ENCODE results near the gene ABO.
A peak's percentile ranks its signal among the peaks of the same experiment; 100 is the strongest.
"Not testable (repeated sequence)": the region's sequence is repeated elsewhere in the genome, so short reads cannot be mapped to it uniquely, and the experiment has no call there.

The ABO gene

DNA sequence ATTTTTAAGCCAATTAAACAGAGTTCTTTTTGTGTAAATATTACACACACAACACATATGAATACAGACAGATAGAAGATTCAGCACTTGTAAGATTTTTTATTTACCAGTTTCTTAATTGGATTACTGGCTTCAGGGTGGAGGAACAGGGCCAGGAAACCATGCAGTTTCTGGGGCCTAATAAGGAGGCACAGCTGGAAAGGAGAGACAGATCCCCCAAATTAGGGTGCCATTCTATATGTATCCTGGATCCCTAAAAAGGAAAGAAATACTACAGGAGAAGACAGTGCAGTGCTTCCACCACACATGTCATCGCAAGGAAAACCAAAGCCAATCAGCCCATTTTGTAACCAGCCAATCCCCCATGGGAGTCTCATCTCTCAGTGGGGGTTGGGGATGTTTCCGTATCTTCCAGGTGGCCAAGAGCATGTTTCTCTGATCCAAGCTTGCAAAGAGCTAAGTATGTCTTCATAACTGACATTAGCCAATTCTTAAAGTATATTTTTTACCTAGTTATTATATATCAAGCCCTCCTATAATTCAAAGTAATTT, 15.8 kb upstream of the ABO start:
- peak; percentile 6 for DNase-seq (ENCODE audit: low read depth)

DNA sequence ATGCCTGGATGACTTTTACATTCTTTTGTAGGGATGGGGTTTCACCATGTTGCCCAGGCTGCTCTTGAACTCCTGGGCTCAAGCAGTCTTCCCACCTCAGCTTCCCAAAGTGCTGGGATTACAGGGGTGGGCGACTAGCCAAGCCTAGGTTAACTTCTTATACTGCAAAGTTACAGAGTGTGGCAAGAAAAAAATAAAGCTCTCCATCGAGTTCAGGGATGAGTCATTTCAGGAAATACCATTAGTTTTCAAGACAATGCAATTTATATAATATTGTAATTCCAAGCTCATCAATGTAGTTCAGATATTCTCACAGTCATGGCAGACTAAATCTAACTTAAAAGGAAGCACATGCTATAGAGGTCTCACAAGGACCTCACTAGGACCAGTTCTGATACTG, 11.5 kb upstream of the ABO start:
- DNase-seq (ENCODE audit: low read depth): peak; percentile 5

DNA sequence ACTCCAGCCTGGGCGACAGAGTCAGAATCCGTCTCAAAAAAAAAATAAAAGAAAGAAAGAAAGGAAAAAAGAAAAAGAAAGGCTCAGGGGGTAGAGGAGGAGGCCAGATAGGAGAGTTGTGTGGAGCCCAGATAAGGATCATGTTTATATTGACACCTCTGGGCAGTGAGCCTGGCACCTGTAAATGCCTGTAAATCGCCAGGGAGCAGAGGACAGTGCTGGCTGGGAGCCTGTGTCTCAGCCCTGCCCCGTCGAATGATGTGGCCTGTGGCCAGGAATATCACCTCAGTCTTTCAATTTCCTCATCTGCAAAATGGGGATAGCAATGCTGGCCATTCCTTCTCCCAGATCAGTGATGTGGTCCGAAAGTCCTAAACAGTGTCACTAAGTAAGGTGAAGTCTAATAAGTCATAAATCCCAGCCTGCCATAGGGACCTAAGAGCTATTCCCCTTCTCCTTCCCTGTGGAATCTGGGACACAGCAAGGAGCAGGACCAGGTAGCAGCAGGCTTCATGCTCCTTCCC, 10.3 kb upstream of the ABO start:
- no peak for DNase-seq (ENCODE audit: low read depth)

DNA sequence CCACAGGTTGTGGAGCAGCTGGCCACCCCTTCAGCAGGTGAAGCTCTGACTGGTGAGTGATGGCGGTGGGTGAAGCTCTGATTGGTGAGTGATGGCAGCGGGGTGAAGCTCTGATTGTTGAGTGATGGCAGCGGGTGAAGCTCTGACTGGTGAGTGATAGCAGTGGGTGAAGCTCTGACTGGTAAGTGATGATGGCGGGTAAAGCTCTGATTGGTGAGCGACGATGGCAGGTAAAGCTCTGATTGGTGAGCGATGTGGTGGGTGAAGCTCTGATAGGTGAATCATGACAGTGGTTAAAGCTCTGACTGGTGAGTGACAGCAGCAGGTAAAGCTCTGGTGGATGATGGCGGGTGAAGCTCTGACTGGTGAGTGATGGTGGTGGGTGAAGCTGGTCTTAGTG, 9.4 kb upstream of the ABO start:
- DNase-seq (ENCODE audit: low read depth): no peak

DNA sequence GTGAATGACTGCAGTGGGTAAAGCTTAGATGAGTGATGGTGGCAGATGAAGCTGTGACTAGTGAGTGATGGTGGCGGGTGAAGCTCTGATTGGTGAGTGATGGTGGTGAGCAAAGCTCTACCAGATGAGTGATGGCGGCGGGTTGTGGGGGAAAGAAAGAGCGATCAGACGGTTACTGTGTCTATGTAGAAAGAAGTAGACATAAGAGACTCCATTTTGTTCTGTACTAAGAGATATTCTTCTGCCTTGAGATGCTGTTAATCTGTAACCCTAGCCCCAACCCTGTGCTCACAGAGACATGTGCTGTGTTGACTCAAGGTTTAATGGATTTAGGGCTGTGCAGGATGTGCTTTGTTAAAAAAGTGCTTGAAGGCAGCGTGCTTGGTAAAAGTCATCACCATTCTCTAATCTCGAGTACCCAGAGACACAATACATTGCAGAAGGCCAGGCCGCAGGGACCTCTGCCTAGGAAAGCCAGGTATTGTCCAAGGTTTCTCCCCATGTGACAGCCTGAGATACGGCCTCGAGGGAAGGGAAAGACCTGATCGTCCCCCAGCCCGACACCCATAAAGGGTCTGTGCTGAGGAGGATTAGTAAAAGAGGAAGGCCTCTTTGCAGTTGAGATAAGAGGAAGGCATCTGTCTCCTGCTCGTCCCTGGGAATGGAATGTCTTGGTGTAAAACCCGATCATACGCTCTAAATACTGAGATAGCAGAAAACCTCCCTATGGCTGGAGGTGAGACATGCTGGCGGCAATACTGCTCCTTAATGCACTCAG, 8.4 kb upstream of the ABO start:
- not testable (repeated sequence) for DNase-seq (ENCODE audit: low read depth)

DNA sequence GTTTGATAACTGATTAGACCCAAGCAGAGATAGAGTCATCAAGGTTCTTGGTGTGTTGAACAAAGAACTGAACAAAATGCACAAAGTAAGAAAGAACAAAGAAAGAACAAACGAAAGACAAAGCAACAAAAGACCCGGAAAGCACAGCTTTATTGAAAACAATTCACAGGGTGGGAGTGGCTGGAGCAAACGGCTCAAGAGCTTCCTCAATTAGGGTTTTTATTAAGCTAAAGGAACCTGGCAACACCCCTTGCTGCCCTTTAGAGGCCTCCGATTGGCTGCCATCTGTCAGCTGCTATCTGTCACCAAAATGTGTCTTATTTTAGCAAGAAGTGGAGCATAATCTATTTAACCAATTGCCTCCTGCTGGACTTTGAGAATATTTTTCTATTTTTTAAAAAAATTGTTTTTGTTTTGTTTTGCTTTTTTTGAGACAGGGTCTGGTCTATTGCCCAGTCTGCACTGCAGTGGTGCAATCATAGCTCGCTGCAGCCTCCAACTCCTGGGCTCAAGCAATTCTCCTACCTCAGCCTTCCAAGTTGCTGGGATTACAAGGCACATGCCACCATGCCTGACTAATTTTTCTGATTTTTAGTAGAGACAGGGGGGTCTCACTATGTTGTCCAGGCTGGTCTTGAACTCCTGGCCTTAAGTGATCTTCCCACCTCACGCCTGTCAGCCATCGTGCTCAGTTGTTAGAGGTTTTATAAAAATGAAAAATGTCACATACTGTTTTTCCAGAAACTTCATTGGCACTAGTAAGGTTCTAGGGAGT, 7.7 kb upstream of the ABO start:
- DNase-seq (ENCODE audit: low read depth): no peak

DNA sequence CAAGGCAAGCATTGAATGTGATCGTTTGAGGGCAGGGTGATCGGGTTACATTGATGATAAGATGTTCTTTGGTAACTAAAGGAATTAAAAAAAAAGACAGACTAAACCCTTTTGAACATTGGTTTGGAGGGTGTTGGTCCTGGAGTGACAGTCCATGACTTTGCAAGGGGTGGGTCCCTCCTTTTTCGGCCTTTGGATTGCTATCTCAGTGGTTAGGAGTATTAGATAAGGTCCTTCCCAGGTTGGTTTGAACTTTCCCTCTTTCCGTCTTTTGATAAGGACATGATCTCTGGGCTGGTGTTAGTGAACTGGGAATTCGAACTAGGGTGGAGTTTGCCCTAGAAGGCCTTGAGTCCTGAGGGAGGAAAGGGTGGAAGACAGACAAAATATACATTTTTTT, 5.4 kb upstream of the ABO start:
- no peak for DNase-seq (ENCODE audit: low read depth)

DNA sequence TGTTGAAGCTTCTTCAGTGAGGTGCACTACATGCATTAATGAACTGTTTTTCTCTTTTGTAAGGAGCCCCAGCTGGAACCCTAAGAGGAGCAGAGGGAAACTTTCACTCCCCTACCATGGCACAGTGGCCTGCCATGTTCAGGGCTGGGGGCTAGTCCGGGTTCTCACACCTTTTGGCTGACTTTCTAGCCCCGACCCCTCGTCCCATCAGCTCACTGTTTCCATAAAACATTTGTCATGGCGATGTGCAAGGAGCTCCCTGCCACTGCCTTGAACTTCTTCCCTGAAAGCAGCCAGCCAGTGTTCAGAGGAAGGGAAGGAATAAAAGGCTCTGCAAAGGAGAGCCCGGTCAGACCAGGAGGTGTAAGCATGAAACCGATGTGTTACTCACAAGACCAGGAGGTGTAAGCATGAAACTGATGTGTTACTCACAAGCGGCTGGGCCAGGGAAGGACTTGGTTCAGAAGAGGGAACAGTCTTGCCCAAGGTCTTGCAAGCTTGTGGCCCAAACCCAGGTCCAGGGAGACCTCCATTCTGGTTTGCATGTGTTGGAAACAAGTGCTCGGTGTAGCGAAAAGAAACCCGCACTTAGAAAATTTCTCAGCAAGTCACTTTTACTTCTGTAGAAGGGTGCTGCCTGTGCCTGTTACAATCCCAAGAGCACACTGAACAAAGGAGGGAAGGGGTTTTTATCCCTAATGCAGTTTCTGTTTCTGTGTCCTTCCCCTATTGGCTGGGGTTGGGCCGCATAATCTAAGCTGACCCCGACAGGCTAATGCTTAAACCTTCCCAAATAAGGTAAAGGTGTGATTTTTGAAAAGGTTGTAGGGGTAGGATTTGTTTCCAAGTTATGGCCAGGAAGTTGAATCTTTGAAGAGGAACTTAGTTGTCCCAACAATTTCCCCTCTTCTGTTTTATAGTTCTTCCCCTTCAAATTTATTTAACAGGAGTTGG, 3.4 kb upstream of the ABO start:
- DNase-seq (ENCODE audit: low read depth): no peak

DNA sequence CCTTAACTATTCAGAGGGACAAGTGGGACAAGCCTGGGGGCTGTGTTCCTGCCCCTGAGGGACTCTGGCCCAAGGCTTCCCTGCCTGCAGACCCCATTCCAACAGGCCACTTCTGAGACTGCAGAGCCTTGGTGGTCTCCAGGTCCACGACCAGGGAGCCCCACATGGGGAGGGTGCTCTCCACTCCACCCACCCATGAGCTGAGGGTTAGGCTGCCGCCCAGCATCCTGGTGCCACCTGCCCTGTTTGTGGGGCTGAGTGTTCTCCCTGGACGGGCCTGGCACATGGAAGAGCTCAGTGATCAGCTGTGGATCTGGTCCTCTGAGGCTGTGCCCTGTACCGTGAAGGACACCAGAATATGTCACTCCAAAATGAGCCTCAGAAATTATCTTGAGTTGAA, 2.5 kb upstream of the ABO start:
- DNase-seq (ENCODE audit: low read depth): no peak

DNA sequence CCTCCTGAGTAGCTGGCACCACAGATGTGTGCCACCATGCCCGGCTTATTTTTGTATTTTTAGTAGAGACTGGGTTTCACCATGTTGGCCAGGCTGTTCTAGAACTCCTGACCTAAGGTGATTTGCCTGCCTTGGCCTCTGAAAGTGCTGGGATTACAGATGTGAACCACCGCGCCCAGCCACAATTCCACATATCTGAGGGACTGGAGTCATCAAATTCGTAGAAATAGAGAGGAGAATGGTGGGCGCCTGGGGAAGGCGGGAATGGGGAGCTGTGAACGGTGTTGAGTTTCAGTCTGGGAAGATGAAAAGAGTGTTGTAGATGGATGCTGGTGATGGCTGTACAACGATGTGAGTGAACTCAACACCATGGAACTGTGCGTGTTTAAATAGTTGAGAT, 1.9 kb upstream of the ABO start:
- DNase-seq (ENCODE audit: low read depth): no peak

DNA sequence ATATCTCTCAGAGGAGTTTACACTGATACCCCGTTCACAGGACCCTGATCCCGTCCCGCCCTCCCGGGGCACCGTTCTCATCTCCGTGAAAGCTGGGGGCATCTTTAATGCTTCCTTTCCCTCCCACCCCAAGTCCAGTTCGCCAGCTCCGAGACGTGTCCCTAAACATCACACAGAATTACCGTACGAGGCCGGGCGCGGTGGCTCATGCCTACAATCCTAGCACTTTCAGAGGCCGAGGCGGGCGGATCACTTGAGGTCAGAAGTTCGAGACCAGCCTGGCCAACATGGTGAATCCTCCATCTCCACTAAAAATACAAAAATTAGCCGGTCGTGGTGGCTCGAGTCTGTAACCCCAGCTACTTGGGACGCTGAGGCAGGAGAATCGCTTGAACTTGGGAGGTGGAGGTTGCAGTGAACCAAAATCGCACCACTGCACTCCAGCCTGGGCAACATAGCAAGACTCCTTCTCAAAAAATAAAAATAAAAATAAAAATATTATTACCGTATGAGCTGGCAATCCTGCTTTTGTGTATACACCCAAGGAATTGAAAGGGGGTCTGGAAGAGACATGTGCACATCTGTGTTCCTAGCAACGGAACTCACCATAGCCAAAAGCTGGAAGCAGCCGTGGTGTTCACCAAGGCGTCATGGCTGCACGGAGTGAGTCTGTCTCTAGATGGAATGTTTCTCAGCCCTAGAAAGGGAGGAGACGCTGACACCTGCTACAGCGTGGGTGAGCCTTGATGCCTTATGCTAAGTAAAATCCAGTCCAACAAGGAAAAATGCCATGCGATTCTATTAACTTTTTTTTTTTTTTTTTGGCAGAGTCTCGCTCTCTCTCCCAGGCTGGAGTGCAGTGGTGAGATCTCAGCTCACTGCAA, 1.2 kb upstream of the ABO start:
- no peak for DNase-seq (ENCODE audit: low read depth)

DNA sequence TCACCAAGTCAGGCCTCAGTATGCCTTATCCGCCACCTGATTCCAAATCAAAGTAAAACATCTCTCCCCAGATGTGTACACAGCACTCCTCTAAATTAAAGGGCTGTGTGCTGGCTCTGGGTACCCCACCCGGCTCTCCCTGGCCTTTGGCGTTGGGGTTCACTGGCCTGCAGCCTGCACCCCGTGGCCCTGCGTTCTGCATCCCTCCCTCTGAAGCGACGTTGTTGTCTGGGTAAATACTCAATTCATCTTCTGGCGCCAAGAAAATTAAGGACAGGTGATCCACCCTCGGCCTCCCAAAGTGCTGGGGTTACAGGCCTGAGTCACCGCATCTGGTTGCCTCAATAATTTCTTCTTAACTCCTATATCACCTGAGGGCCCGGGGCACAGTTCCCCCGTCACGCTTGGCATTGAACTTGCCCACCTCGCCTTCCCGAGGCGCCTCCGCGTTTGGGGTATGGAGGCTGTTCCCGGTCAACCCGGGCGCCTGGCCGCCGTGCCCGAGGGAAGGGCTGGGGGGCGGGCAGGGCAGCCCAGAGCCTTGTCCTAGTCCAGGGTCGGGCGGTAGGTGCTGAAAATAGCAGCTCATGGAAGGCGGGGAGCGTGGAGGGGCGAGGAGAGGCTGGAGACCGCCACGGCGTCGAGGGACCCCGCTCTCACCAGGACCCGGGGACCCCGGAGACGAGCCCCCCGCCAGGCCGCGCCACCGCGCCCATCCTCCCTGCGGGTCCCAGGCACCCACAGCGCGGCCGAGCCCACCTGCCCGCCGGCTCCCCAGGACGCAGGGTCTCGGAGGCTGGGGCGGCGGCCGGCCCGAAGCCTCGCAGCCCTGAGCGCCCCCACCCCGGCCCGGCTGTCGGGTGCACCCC, 531 bp downstream of the ABO start:
- no peak for DNase-seq (ENCODE audit: low read depth)

DNA sequence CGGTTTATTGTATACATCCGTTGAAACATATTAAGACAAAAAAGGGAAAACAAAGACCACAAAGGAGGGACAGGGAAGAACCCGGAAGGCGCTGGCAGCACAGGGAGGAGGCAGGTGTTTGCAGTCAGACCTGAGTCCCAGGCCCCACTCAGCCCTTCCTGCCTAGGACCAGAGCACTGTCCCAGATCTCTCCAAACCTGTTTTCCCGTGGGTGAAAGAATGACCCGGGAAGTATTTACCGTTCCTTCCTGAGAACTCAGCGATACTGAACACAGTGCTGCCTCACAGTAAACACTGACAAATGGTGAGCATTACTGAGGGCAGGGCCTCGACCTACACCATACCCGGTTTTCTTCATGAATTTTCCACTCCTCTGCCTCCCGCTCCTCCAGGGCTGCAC, 1.2 kb downstream of the ABO start:
- no peak for DNase-seq (ENCODE audit: low read depth)

DNA sequence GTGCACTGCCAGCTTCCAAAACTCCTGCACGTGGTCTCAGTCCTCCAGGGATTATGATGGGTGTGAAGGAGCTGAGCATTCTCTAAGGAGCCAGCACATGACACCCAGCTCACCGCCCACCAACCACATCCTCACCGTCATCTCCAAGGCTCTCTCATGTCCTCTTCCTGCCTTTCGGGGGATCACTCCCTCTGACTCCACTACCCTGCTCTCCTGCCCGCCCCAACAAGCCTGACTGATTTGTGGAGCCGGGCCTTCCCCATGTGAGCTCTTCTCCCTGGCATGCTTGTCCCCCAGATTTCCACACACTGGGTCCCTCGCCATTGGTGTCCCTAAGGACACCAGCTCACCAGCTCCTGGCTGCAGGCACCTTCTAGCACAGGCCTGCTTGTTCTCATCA, 1.9 kb downstream of the ABO start:
- DNase-seq (ENCODE audit: low read depth): no peak

DNA sequence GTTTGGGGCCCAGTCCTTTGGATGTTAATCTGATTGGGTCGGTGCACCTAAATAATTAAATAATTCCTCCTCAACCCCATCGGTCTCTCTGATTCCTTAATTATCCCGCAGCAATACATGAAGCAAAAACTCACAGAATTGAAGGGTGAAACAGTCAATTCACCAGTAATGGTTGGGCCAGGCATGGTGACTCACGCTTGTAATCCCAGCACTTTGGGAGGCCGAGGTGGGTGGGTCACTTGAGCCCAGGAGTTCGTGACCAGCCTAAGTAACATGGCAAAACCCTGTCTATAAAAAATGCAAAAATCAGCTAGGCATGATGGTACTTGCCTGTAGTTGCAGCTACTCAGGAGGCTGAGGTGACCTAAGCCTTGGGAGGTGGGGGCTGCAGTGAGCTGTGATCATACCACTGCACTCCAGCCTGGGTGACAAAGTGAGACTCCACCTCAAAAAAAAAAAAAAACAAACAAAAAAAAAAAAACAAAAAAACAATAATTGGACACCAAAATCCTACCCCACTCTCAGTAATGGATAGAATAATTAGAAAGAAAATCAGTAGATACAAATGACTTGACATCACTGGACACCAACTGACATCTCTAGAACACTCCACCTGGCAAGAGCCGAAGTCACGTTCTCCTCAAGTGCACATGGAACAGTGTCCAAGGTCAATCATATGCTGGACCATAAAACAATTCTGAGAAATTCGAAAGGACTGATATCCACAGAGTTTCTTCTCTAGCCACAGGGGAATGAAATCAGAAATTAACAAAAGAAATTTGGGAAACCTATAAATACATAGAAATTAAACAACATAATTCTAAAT, 5.3 kb downstream of the ABO start:
- peak; percentile 33 for DNase-seq (ENCODE audit: low read depth)

DNA sequence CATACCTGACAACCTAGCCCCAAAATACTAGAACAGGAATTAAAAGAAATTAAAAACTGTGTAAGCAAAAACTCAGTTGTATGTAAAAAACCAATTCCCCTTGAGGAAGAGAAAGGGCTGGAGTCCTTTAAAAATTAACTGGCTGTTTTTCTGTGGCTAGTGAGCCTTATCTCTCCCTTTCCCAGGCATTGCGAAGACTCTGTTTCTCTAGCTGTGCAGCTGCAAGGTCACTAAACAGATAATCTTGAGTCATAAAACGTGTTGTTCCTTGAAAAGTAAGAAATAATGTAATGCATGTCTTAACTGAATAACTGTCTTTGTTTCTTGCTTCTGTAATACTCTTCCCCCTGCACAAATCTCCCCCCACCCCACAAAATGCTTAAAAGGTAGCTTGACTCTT, 5.9 kb downstream of the ABO start:
- DNase-seq (ENCODE audit: low read depth): peak; percentile 69

DNA sequence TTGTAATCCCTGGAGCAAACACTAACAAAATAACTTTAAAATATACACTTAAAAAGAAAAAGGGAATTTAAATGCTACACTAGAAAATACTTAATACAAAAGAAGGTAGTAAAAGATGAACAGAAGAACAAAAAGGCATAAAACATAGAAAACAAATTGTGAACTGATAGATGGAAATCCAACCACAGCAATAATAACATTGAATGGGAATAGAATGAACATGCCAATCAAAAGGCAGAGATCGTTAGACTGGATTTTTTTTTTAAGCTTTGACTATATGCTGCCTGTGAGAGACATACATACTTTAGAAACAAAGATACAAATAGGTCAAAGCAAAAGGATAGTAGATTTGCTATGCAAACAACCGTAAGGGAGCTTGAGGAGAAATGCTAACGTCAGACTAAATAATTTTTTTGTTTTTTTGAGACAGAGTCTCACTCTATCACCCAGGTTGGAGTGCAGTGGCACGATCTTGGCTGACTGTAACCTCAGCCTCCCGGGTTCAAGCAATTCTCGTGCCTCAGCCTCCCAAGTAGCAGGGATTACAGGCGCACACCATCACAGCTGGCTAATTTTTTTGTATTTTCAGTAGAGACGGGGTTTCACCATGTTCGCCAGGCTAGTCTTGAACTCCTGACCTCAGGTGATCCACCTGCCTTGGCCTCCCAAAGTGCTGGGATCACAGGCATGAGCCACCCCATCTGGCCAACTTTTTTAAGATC, 6.5 kb downstream of the ABO start:
- DNase-seq (ENCODE audit: low read depth): no peak

DNA sequence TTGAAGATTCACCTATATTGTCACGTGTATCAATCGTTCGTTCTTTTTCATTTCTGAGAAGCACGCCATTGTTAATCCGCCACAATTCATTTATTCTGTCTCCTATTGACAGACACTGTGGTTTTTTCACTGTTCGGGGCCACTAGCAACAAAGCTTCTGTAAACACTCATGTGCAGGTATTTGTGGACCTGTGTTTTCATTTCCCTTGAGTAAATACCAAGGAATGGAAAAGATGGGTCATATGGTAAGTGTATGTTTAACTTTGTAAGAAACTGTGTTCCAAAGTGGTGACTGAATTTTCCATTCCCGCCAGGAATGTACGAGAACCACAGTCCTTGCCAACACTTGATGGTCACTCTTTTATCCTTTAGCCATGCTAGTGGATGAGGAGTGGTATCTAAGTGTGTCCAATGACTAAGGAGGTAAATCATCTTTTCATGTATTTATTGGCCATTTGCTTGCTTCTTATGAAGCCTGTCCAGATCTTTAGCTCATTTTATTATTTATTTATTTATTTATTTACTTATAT, 10.7 kb downstream of the ABO start:
- DNase-seq (ENCODE audit: low read depth): no peak
